Ureter (tissue), 1 donor: ENCODE data around the gene ANKRD11. TPM values are rescaled to one million over a fixed set of nuclear protein-coding genes. Genes with fewer than 3 reads are reported as not detected.
"Not testable (repeated sequence)": the region's sequence is repeated elsewhere in the genome, so short reads cannot be mapped to it uniquely, and the experiment has no call there.

Experiments used
- DNase-seq: peaks from one replicate; pipeline ENCODE4 v3.0.0-alpha.2; 2020; ENCODE audit warnings: low spot score
- total RNA-seq: library from RNA; stranded (reverse); gene quantifications from one replicate; pipeline ENCODE4 v1.2.4, GENCODE V29; 2023
- donor health status: DM: yes; HTN: yes; CAD: no.

The ANKRD11 gene
- total RNA-seq, 1 donor from 2014 or later, result 258 TPM

GRCh38 chr16:89268987-89269735, 221.2 kb downstream of the ANKRD11 start:
- no peak for DNase-seq

- no peak for DNase-seq
Observed at GRCh38 chr16:89268585-89268984, 221.8 kb downstream of the ANKRD11 start.

- DNase-seq, result not testable (repeated sequence)
Observed at GRCh38 chr16:89267746-89268145, 222.6 kb downstream of the ANKRD11 start.

- no peak for DNase-seq
Observed at GRCh38 chr16:89266521-89267134, 223.7 kb downstream of the ANKRD11 start.

GRCh38 chr16:89265647-89266046, 224.7 kb downstream of the ANKRD11 start:
- no peak for DNase-seq

DNA sequence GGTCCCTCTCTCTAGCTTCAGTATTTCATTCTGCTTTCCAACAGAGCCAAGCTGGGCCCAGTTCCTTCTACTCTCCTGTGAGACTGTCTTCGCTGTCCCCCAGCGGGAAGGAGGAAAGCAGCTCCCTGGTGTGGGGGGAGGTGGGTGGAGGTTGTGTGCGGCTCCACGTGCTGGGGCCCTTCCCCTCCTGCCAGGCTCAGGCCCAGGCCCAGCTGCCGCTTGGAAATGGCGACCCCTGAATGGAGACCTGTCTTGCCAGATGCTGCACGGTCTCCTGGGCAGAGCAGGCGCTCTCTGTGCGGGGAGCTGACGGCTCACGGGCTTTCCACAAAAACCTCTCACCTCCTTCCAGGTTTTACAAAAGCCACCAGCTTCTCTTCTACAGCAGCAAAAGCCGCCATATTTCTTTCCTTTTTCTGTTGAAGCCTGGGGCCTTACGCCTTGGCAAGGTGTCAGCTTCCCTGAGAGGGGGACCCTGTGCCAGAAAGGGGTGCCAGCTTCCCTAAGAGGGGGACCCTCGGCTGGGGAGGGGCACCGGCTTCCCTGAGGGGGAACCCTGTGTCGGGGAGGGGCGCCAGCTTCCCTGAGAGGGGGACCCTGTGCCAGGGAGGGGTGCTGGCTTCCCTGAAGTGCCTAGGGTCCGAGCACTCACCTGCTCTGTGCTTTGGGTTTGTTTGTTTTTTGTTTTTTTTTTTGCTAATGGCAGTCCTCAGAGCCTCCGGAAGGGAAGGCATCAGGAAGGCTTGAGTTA, 225.4 kb downstream of the ANKRD11 start:
- DNase-seq, result no peak

- DNase-seq, result no peak
Observed at GRCh38 chr16:89261691-89262563, 228.4 kb downstream of the ANKRD11 start.

GRCh38 chr16:89259901-89260300, 230.5 kb downstream of the ANKRD11 start:
- not testable (repeated sequence) for DNase-seq

GRCh38 chr16:89257757-89258465, 232.4 kb downstream of the ANKRD11 start:
- no peak for DNase-seq

GRCh38 chr16:89257281-89257731, 233.1 kb downstream of the ANKRD11 start:
- no peak for DNase-seq

DNA sequence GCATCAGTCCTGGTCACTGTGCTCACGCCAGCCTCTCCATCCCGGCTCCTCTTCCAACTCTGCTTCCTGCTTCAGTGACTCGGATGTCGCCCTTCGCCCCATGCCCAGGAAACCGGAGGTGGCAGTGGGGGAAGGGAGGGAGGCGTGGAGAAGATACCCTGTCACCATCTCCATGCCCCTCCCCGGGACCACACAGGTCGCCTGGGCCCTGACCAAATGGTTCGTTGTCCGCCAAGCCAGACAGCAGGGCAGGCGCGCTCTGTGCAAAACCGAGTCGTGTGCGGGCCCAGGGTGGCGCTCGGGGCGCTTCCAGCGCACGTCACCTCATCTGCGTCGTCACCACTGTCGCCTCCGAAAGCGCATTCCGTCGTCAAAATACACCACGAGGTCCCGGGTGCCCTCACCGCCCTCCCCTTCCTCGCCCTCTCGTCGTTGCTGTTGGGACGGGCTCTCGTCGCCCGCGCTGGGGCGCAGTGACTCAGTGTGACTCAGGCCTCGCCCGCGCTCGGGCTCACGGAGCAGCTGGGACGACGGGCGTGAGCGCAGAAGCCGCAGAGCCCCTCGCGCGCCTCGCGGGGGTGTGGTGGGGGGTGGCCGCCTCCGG, 233.6 kb downstream of the ANKRD11 start:
- peak; percentile 62 for DNase-seq

DNA sequence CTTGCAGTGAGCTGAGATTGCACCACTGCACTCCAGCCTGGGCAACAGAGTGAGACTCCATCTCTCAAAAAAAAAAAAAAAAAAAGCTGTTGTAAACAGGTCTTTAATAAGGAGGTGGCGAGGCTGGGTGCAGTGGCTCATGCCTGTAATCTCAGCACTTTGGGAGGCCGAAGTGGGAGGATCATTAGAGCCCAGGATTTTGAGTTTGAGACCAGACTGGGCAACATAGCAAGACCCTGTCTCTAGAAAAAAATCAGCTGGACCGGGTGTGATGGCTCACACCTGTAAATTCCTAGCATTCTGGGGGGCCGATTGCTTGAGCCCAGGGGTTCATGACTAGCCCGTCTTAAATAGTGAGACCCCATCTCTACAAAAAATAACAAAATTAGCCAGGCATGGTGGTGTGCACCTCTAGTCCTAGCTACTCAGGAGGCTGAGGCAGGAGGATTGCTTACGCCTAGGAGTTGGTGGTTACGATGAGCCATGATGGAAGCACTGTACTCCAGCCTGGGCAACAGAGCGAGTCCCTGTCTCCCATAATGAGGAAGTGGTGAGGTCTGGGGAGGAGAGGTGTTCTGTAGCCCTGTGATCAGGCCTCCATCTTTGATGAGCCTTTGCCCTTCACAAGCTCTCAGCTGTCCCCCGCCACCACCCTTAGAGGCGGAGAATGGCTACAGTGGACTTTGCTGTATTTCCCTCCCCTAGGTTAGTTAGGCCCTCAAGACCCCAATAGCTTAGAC, 236.6 kb downstream of the ANKRD11 start:
- no peak for DNase-seq

GRCh38 chr16:89248196-89248982, 242.0 kb downstream of the ANKRD11 start:
- DNase-seq, result no peak

GRCh38 chr16:89247734-89248075, 242.7 kb downstream of the ANKRD11 start:
- DNase-seq, result not testable (repeated sequence)

DNA sequence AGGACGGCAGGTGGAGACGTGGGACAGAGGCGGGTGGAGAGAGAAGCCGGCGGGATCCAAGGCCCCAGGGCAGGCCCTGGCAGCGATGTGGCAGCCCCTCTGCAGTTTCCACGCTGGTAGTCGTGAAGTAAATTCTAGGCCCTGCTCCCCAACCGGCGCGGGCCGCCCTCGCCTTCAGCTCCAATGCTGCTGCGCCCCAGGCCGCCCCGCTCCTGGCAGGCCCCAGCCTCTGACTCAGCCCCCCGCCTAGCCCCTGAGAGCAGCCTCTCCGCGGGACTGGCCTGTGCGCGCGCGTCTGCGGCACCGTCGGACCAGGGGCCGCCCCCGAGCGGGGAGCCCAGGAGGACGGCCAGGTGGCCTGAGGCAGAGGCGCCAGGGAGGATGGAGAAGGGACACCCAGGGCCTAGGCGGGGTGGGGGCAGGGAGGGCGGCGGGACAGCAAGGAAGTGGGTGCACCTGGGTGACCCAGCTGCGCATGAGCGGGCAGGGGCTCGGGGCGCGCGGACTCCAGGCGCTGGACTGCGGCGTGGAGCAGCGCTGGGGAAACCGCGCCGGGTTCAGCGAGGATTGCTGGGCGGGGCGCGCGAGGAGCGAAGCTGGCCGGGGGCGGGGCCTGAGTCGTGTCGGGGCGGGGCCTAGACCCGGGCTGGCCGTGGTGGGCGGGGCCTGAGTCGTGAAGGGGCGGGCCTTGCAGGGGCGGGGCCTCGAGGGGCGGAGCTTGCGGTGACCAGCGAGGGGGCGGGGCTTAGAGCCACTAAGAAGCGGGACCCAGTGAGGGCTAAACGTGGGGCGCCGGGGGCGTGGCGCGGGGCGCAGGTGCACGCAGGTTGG, 243.2 kb downstream of the ANKRD11 start:
- peak; percentile 92 for DNase-seq

DNA sequence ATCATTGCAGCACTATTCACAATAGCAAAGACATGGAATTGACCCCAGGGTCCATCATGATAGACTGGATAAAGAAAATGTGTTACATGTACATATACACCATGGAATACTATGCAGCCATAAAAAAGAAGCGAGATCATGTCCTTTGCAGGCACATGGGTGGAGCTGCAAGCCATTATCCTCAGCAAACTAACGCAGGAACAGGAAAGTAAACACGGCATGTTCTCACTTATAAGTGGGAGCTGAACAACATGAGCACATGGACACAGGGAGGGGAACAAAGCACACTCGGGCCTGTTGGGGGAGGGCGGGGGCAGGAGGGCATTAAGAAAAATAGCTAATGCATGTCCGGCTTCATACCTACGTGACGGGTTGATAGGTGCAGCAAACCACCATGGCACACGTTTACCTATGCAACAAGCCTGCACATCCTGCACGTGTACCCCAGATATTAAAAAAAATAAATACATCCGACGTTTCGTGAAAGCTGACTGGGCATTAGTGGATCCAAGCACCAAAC, 243.9 kb downstream of the ANKRD11 start:
- DNase-seq, result no peak

DNA sequence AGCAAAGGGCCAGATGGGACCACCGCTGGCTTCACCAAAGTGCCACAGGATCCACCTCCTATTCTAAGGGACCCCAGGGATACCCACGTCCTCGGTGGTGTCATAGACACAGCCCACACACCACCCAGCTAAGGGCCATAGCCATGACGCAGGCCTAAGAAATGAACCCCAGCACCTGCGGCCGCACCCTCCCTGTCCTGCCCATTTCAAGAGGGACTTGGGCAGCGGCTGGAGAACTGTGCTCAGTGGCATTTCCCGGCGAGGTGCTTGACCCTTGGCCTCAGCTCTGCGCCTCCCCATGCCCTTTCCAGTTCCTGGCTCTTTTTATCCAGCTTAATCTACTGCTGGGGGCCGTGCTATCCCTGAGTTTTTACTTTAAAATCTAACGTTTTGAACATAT, 245.6 kb downstream of the ANKRD11 start:
- no peak for DNase-seq

- not testable (repeated sequence) for DNase-seq
Observed at GRCh38 chr16:89244264-89244663, 246.1 kb downstream of the ANKRD11 start.
